Neural cell (in vitro differentiated cells): Measurements from ENCODE around the gene TMEM17. TPM values are rescaled to one million over a fixed set of nuclear protein-coding genes. Genes with fewer than 3 reads are reported as not detected.

ENCODE experiments used
- H2AFZ ChIP-seq: fragments of 200-600, 300-800 bp; sonication (generic), shearing (Covaris generic); 2 replicates; pipeline ENCODE4 v1.6.0; 2014; ENCODE audit warnings: low read depth, mild to moderate bottlenecking, antibody characterized with exemption, low read length, moderate library complexity
- H3F3A ChIP-seq: fragments of 200-600 bp; shearing (Covaris generic); 2 replicates; pipeline ENCODE4 v1.6.1; 2016; ENCODE audit warnings: mild to moderate bottlenecking, moderate library complexity, mixed read lengths, antibody characterized with exemption, low read length; ENCODE audit not compliant: insufficient read depth, poor library complexity, severe bottlenecking
- H3K27ac ChIP-seq: fragments of 200-600, 300-800 bp; sonication (generic), shearing (Covaris generic); 2 replicates; pipeline ENCODE4 v1.5.1; 2014; ENCODE audit warnings: mild to moderate bottlenecking, low read length, moderate library complexity
- H3K27me3 ChIP-seq: fragments of 300-800, 200-600 bp; sonication (generic), shearing (Covaris generic); 2 replicates; pipeline ENCODE4 v1.6.0; 2014; ENCODE audit warnings: mild to moderate bottlenecking, low read depth, low read length, moderate library complexity; ENCODE audit not compliant: insufficient read depth
- H3K36me3 ChIP-seq: fragments of 300-800, 200-600 bp; sonication (generic), shearing (Covaris generic); 2 replicates; pipeline ENCODE4 v1.5.1; 2014; ENCODE audit warnings: mild to moderate bottlenecking, antibody characterized with exemption, low read length, moderate library complexity; ENCODE audit not compliant: insufficient read depth
- H3K4me2 ChIP-seq: fragments of 300-800, 200-600 bp; sonication (generic), shearing (Covaris generic); 2 replicates; pipeline ENCODE4 v1.6.0; 2014; ENCODE audit warnings: mild to moderate bottlenecking, low read length
- H3K4me3 ChIP-seq: fragments of 300-800, 200-600 bp; sonication (generic), shearing (Covaris generic); 2 replicates; pipeline ENCODE4 v1.5.1; 2014; ENCODE audit warnings: mild to moderate bottlenecking, low read length, moderate library complexity
- H3K79me2 ChIP-seq: fragments of 200-600 bp; shearing (Covaris generic); replicated peaks from 2 replicates; pipeline ENCODE4 v1.6.0; 2014; ENCODE audit warnings: mild to moderate bottlenecking, low read length, moderate library complexity; ENCODE audit not compliant: insufficient read depth
- H3K9ac ChIP-seq: fragments of 300-800, 200-600 bp; sonication (generic), shearing (Covaris generic); 2 replicates; pipeline ENCODE4 v1.6.1; 2016; ENCODE audit warnings: mild to moderate bottlenecking, low read length, mixed read lengths
- H3K9me2 ChIP-seq: fragments of 200-600 bp; shearing (Covaris generic); 2 replicates; pipeline ENCODE4 v1.6.1; 2016; ENCODE audit warnings: mild to moderate bottlenecking, low read length, mixed read lengths; ENCODE audit not compliant: insufficient read depth
- H3K9me3 ChIP-seq: fragments of 200-600, 300-800 bp; sonication (generic), shearing (Covaris generic); 2 replicates; pipeline ENCODE4 v1.6.1; 2016; ENCODE audit warnings: mild to moderate bottlenecking, mixed run types, low read length, moderate library complexity, mixed read lengths
- H4K20me1 ChIP-seq: fragments of 200-600 bp; shearing (Covaris generic); 2 replicates; pipeline ENCODE4 v1.6.1; 2016; ENCODE audit warnings: mild to moderate bottlenecking, mixed run types; ENCODE audit not compliant: insufficient read depth
- CTCF ChIP-seq: fragments of 450-650 bp; IDR thresholded peaks from 2 replicates; pipeline ENCODE4 v1.5.1; 2014; ENCODE audit warnings: antibody characterized with exemption, mild to moderate bottlenecking, moderate library complexity; ENCODE audit not compliant: poor library complexity, severe bottlenecking
- EP300 ChIP-seq: fragments of 450-650 bp; conservative IDR thresholded peaks from 2 replicates; pipeline ENCODE4 v1.6.1; 2014; ENCODE audit warnings: antibody characterized with exemption, mild to moderate bottlenecking, moderate library complexity; ENCODE audit not compliant: poor library complexity, severe bottlenecking
- EZH2 ChIP-seq: fragments of 200-600, 300-800 bp; shearing (Covaris generic), sonication (generic); IDR thresholded peaks from 2 replicates; pipeline ENCODE4 v1.6.1; 2014; ENCODE audit warnings: antibody characterized with exemption, low read length, borderline replicate concordance, mild to moderate bottlenecking; ENCODE audit not compliant: insufficient read depth, poor library complexity, severe bottlenecking
- MXI1 ChIP-seq: fragments of 450-650 bp; conservative IDR thresholded peaks from 2 replicates; pipeline ENCODE4 v1.6.1; 2014; ENCODE audit warnings: antibody characterized with exemption, mild to moderate bottlenecking; ENCODE audit not compliant: poor library complexity, severe bottlenecking
- POLR2AphosphoS5 ChIP-seq: IDR thresholded peaks from 2 replicates; pipeline ENCODE4 v1.6.1; 2012
- RAD21 ChIP-seq: fragments of 450-650 bp; conservative IDR thresholded peaks from 2 replicates; pipeline ENCODE4 v1.6.1; 2014; ENCODE audit warnings: antibody characterized with exemption, mild to moderate bottlenecking, moderate library complexity
- SMC3 ChIP-seq: fragments of 450-650 bp; conservative IDR thresholded peaks from 2 replicates; pipeline ENCODE4 v1.6.1; 2014; ENCODE audit warnings: antibody characterized with exemption, mild to moderate bottlenecking, moderate library complexity; ENCODE audit not compliant: poor library complexity
- TAF1 ChIP-seq: IDR thresholded peaks from 2 replicates; pipeline ENCODE4 v1.6.1; 2012; ENCODE audit warnings: low read depth
- polyA plus RNA-seq: library from polyadenylated mRNA; depleted of rRNA; stranded (reverse); fragments of >200 nt; gene quantifications from 2 replicates; pipeline ENCODE4 v1.2.3, GENCODE V29; 2014
- TF ChIP-seq, protein P1 (sequence below): IDR thresholded peaks from 2 replicates; pipeline ENCODE4 v1.6.1; 2012; ENCODE audit warnings: borderline replicate concordance

The TMEM17 gene
- polyA plus RNA-seq, 1 donor from 2014 or later = 8.6 TPM

DNA sequence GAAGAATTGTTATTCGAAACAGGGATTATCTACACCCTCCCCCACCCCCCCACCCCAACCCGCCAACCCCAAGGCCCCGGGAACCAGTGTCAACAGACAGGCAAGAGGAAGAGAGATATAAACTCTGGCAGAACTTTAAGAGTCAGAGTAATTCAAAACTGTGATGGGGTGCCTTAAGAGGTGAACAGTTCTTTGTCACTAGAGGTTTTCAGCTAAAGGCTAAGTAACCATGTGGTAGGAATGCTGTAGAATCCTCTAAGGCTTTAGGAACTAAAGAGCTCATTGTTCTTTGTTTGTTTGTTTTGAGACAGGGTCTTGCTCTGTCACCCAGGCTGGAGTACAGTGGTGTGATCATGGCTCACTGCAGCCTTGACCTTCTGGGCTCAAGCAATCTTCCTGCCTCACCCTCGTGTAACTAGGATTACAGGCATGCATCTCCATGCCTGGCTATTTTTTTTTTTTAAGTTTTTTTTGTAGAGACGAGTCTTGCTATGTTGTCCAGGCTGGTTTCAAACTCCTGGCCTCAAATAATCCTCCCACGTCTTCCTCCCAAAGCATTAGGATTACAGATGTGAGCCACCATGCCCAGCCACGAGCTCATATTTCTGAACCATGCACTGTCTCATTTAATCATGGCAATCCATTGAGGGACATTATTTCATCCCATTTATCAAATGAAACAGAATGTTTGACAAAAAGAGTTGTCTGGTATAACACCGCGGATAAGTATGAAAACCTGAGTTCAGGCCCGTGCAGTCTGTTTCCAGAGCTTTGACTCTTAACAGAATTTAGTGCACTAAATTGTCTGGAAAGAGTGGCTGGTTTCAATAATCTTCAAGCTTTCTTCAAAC, 20.8 kb upstream of the TMEM17 start:
- no peak overlapping the region for H3K4me2 ChIP-seq

DNA sequence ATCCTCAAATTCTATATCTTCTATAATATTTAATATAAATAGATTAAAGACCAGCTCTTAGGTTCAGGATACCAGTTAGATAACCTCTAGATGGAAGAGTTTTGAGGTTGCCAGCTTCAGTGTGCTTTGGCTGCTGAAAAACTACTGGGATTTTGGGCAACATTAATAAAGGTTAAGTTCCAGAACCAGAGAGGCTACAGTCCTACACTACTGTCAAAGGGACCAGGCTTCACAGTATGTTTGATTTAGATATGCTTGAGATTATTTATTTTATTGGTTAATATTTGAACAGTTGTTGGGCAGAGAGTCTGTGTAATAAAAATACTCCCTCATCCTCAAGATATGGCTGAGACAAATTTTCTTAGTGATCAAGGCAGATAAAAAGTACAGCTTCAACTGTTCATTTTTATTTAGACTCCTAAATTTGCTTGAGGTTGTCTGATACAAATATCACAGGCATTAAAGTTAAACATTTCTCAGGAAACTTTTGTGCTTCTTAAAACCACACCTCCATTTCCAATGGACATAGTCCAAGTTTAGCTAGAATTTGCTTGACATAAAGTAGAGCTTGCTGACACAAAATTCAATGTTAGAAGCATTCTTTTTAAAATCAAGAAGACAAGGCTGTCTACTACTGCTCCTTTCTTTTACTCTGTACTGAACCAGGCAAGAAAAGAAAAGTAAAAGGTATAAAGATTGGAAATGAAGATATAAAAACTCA, 19.7 kb upstream of the TMEM17 start:
- Histone ChIP-seq H3K79me2 (no peaks in the 10 kb centered on the region), H3K27me3 (no peaks in the 10 kb centered on the region), H4K20me1 (no peaks in the 10 kb centered on the region), H3F3A (no peaks in the 10 kb centered on the region), H3K9me3 (no peaks in the 10 kb centered on the region), H2AFZ (no peak overlapping the region), H3K9ac (no peak overlapping the region), H3K9me2 (no peaks in the 10 kb centered on the region), H3K4me3 (no peak overlapping the region), H3K27ac (no peak overlapping the region), H3K4me2 (no peak overlapping the region), H3K36me3 (no peaks in the 10 kb centered on the region)
- no peak for TF ChIP-seq RAD21
- no peak for TF ChIP-seq TAF1
- no peak for TF ChIP-seq SMC3
- no peak for TF ChIP-seq MXI1
- no peak for TF ChIP-seq EP300
- TF ChIP-seq, protein P1, sequence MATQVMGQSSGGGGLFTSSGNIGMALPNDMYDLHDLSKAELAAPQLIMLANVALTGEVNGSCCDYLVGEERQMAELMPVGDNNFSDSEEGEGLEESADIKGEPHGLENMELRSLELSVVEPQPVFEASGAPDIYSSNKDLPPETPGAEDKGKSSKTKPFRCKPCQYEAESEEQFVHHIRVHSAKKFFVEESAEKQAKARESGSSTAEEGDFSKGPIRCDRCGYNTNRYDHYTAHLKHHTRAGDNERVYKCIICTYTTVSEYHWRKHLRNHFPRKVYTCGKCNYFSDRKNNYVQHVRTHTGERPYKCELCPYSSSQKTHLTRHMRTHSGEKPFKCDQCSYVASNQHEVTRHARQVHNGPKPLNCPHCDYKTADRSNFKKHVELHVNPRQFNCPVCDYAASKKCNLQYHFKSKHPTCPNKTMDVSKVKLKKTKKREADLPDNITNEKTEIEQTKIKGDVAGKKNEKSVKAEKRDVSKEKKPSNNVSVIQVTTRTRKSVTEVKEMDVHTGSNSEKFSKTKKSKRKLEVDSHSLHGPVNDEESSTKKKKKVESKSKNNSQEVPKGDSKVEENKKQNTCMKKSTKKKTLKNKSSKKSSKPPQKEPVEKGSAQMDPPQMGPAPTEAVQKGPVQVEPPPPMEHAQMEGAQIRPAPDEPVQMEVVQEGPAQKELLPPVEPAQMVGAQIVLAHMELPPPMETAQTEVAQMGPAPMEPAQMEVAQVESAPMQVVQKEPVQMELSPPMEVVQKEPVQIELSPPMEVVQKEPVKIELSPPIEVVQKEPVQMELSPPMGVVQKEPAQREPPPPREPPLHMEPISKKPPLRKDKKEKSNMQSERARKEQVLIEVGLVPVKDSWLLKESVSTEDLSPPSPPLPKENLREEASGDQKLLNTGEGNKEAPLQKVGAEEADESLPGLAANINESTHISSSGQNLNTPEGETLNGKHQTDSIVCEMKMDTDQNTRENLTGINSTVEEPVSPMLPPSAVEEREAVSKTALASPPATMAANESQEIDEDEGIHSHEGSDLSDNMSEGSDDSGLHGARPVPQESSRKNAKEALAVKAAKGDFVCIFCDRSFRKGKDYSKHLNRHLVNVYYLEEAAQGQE = no peak
- TF ChIP-seq POLR2AphosphoS5 = no peak
- no peak for TF ChIP-seq EZH2
- no peak for TF ChIP-seq CTCF

More for the DNA sequence above, 20.8 kb upstream of the TMEM17 start:
- TF ChIP-seq EP300 = no peak
- TF ChIP-seq RAD21 = no peak
- no peak for TF ChIP-seq CTCF
- Histone ChIP-seq H3K4me3 (no peak overlapping the region), H3K36me3 (no peaks in the 10 kb centered on the region), H4K20me1 (no peaks in the 10 kb centered on the region), H3F3A (no peaks in the 10 kb centered on the region), H3K9me2 (no peaks in the 10 kb centered on the region), H3K79me2 (no peaks in the 10 kb centered on the region), H3K27ac (no peak overlapping the region), H3K9me3 (no peaks in the 10 kb centered on the region), H3K9ac (no peak overlapping the region), H2AFZ (no peak overlapping the region), H3K27me3 (no peaks in the 10 kb centered on the region)
